ENCODE results near the gene MKI67.

- TF ChIP-seq NR2F1 (conservative IDR thresholded peaks at IDR 0.05) (no peak), EP300 (IDR thresholded peaks at IDR 0.05; ENCODE audit: borderline replicate concordance in 1 of 2, control insufficient read depth in 1 of 2, low read depth in 2 of 2, low read length in 2 of 2) (no peak), SUZ12 (IDR thresholded peaks at IDR 0.05; ENCODE audit: unreplicated experiment) (no peak)
Observed at GRCh38 chr10:128161031-128161430, 34.8 kb upstream of the MKI67 start.
